ENCODE results near the gene ANKRD63. TPM values are rescaled to one million over a fixed set of nuclear protein-coding genes. Genes with fewer than 3 reads are reported as not detected.

ANKRD63 gene
- total RNA-seq, 2 donors from 2014 or later, result 0.44 to 1.3 TPM

DNA sequence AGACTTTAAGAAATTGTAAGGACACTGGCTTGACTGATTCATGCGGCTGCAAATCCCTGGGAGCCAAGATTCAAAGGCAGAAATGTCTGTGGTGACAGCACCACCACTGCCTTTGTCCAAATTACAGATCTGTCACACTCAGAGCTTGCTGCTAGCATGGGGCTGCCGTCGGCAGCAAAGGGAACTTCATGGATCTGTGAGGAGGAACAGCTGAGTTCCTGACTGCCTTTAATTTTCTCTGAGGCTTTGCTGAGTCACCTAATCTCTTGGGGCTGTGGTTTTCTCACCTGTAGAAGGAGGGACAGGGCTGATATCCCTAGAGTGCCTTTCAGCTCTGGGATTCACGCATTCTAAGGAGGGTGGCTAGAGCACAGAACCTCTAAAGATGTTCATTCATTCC lies 48.1 kb downstream of the ANKRD63 start:
- no peak overlapping the region for H3K27ac ChIP-seq
- H3K9me3 ChIP-seq, result no peaks in the 10 kb centered on the region
- TF ChIP-seq, protein P1, sequence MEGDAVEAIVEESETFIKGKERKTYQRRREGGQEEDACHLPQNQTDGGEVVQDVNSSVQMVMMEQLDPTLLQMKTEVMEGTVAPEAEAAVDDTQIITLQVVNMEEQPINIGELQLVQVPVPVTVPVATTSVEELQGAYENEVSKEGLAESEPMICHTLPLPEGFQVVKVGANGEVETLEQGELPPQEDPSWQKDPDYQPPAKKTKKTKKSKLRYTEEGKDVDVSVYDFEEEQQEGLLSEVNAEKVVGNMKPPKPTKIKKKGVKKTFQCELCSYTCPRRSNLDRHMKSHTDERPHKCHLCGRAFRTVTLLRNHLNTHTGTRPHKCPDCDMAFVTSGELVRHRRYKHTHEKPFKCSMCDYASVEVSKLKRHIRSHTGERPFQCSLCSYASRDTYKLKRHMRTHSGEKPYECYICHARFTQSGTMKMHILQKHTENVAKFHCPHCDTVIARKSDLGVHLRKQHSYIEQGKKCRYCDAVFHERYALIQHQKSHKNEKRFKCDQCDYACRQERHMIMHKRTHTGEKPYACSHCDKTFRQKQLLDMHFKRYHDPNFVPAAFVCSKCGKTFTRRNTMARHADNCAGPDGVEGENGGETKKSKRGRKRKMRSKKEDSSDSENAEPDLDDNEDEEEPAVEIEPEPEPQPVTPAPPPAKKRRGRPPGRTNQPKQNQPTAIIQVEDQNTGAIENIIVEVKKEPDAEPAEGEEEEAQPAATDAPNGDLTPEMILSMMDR (IDR thresholded peaks at IDR 0.05), result no peak
- no peak for DNase-seq (ENCODE audit: low spot score)
- peaks cover 0 to 17% of the 10 kb centered on the region in 2 donors for H3K4me1 ChIP-seq
- no peaks in the 10 kb centered on the region for H3K36me3 ChIP-seq
- H3K4me3 ChIP-seq, result no peak overlapping the region
- no peaks in the 10 kb centered on the region for H3K27me3 ChIP-seq

DNA sequence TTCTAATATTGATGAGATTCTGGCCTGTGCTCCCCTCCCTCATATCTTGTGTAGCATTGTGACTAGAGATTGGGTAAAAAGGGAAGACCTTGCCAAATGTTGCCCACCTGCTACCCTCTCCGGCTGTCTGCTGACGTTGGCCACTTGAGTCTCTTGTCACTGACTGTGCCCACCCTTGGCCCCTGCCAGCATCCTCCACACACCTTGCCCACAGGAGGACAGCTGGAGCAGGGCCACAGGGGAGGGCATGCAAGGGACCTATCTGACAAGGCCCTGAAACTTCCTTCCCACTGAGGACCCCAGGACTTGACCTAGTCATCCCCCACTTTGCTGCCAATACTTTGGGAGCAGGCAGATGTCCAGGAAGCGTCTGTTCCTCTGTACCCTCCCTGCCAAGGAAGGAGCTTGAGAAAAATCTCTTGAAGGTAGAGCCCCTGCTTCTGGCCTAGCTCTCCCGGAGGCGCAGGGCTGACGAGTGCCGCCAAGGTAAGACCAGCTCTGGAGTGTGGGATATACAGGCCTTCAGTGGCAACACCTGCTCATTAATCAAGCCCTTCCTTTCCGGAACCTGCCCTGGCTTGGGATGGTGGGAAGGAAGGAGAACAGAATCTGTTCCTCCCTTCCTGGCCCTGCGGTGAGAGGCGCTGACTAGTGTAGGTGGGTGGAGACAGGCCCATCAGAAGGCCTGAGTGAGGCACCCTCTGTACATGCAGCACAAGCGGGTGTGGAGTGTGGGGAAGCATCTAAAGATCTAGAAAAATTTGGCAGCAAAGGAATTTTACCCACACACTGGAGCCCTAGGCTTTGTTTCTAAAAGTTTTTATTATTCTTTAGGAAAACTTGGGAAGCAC lies 48.9 kb downstream of the ANKRD63 start:
- H3K27ac ChIP-seq, result no peak overlapping the region
- H3K36me3 ChIP-seq, result no peaks in the 10 kb centered on the region

DNA sequence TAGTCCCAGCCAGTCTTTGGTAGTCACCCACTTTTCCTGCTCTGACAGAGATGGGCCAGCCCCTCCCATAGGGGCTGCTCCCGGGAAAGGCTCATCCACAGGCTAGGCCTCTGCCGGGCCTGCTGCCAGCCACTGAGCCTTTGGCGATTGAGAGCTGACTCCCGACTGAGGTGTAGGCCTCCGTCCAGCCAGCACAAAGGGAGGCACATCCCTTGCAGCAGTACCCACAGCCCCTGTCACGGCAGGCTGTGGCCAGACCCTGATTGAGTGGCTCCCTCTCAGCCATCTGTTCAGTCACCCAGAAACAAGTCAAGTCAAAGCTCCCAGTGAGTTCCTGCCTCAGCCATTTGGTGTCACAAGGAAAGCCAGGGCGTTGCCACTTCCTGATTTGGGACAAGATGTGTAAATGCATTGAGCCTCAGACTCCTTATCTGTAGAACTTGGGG lies 50.2 kb downstream of the ANKRD63 start:
- Histone ChIP-seq H3K27me3 (no peaks in the 10 kb centered on the region), H3K4me1 (peaks cover 0 to 3% of the 10 kb centered on the region in 2 donors), H3K9me3 (no peaks in the 10 kb centered on the region), H3K36me3 (no peaks in the 10 kb centered on the region), H3K27ac (no peak overlapping the region), H3K4me3 (no peak overlapping the region)
- DNase-seq (ENCODE audit: low spot score), result no peak
- TF ChIP-seq, protein P1 (IDR thresholded peaks at IDR 0.05), result no peak

More for the DNA sequence above, 48.9 kb downstream of the ANKRD63 start:
- no peaks in the 10 kb centered on the region for H3K9me3 ChIP-seq
- no peaks in the 10 kb centered on the region for H3K27me3 ChIP-seq
- H3K4me1 ChIP-seq, result peaks cover 0 to 9% of the 10 kb centered on the region in 2 donors
- TF ChIP-seq, protein P1 (IDR thresholded peaks at IDR 0.05), result no peak
- H3K4me3 ChIP-seq, result no peak overlapping the region
- DNase-seq (ENCODE audit: low spot score), result no peak

Other genes with a start within 250 kb of the ANKRD63 start
- gene SRP14, start 243.9 kb downstream of the ANKRD63 start, total RNA-seq, result 100 to 1,000 TPM; 255 to 283 TPM
- 1 to 10 TPM; 1.3 to 3.0 TPM for gene BMF, start 174.2 kb downstream of the ANKRD63 start, total RNA-seq
- gene BUB1B, start 122.0 kb downstream of the ANKRD63 start, total RNA-seq, result 1 to 10 TPM in 1 of 2 donors, under 1 TPM in 1; 0.39 to 2.1 TPM
- 10 to 100 TPM; 15.3 to 32.5 TPM for gene PAK6, start 44.0 kb downstream of the ANKRD63 start, total RNA-seq
- gene PLCB2, start 24.9 kb upstream of the ANKRD63 start, total RNA-seq, result 1 to 10 TPM; 1.9 to 8.4 TPM
- 10 to 100 TPM; 45.5 to 48.9 TPM for gene INAFM2, start 40.6 kb upstream of the ANKRD63 start, total RNA-seq
- gene CCDC9B, start 57.9 kb upstream of the ANKRD63 start, total RNA-seq, result 10 to 100 TPM; 31.8 to 32.2 TPM
- not detected for gene PHGR1, start 68.0 kb upstream of the ANKRD63 start, total RNA-seq
- gene DISP2, start 75.2 kb upstream of the ANKRD63 start, total RNA-seq, result under 1 TPM; 0.11 to 0.20 TPM
- gene KNSTRN, start 99.7 kb upstream of the ANKRD63 start, total RNA-seq, result 10 to 100 TPM in 1 of 2 donors, 1 to 10 TPM in 1; 8.4 to 12.9 TPM
- 10 to 100 TPM; 49.1 to 65.3 TPM for gene IVD, start 122.7 kb upstream of the ANKRD63 start, total RNA-seq
- gene BAHD1, start 157.9 kb upstream of the ANKRD63 start, total RNA-seq, result 10 to 100 TPM; 11.6 to 19.2 TPM
- gene CHST14, start 187.9 kb upstream of the ANKRD63 start, total RNA-seq, result 10 to 100 TPM; 13.2 to 14.2 TPM

Measured in right atrium auricular region (tissue), 2 donors.